Kidney epithelial cell (primary cell): Measurements from ENCODE around the gene EAF1. TPM values are rescaled to one million over a fixed set of nuclear protein-coding genes. Genes with fewer than 3 reads are reported as not detected.

ENCODE experiments used
- DNase-seq: peaks from one replicate; pipeline ENCODE4 v3.0.0-alpha.2; 2010; ENCODE audit warnings: low read depth
- H3K27me3 ChIP-seq: 2 replicates; pipeline ENCODE4 v1.6.0; 2011; ENCODE audit warnings: low read length; ENCODE audit not compliant: control insufficient read depth, insufficient read depth
- H3K36me3 ChIP-seq: 2 replicates; pipeline ENCODE4 v1.5.1; 2011; ENCODE audit warnings: low read length; ENCODE audit not compliant: control insufficient read depth, insufficient read depth
- H3K4me3 ChIP-seq: 2 replicates; pipeline ENCODE4 v1.5.1; 2011; ENCODE audit warnings: low read depth, mild to moderate bottlenecking, control low read depth, low read length
- CTCF ChIP-seq: IDR thresholded peaks from 2 replicates; pipeline ENCODE4 v1.5.1; 2011; ENCODE audit warnings: mild to moderate bottlenecking, moderate library complexity, low read length, control low read depth, inconsistent platforms; ENCODE audit not compliant: insufficient read depth, poor library complexity, severe bottlenecking
- total RNA-seq: library from RNA; depleted of rRNA; stranded (reverse); fragments of >200 nt; gene quantifications from 2 replicates; pipeline ENCODE4 v1.2.3, GENCODE V29; 2015

EAF1 gene
- total RNA-seq, 1 donor from 2014 or later = 35.8 TPM

- no peak for TF ChIP-seq CTCF
- no peak overlapping the region for H3K4me3 ChIP-seq
- no peaks in the 10 kb centered on the region for H3K27me3 ChIP-seq
- no peaks in the 10 kb centered on the region for H3K36me3 ChIP-seq
- DNase-seq = no peak
Measured at GRCh38 chr3:15449489-15450224, 22.3 kb downstream of the EAF1 start.

GRCh38 chr3:15450438-15451215, 23.2 kb downstream of the EAF1 start:
- Histone ChIP-seq H3K27me3 (no peaks in the 10 kb centered on the region), H3K4me3 (no peak overlapping the region), H3K36me3 (no peaks in the 10 kb centered on the region)
- no peak for DNase-seq
- no peak for TF ChIP-seq CTCF

- Histone ChIP-seq H3K27me3 (no peaks in the 10 kb centered on the region), H3K4me3 (no peak overlapping the region), H3K36me3 (no peaks in the 10 kb centered on the region)
- TF ChIP-seq CTCF = no peak
- DNase-seq = no peak
Measured at GRCh38 chr3:15451216-15452113, 24.1 kb downstream of the EAF1 start.

GRCh38 chr3:15452156-15452555, 24.8 kb downstream of the EAF1 start:
- no peak overlapping the region for H3K4me3 ChIP-seq
- H3K36me3 ChIP-seq = no peaks in the 10 kb centered on the region
- TF ChIP-seq CTCF = no peak
- no peaks in the 10 kb centered on the region for H3K27me3 ChIP-seq
- no peak for DNase-seq

GRCh38 chr3:15452961-15453360, 25.6 kb downstream of the EAF1 start:
- TF ChIP-seq CTCF = no peak
- Histone ChIP-seq H3K27me3 (no peaks in the 10 kb centered on the region), H3K36me3 (no peaks in the 10 kb centered on the region), H3K4me3 (no peak overlapping the region)
- DNase-seq = no peak
